ENCODE data around the gene SZRD1. TPM values are rescaled to one million over a fixed set of nuclear protein-coding genes. Genes with fewer than 3 reads are reported as not detected.

SZRD1 gene, protein sequence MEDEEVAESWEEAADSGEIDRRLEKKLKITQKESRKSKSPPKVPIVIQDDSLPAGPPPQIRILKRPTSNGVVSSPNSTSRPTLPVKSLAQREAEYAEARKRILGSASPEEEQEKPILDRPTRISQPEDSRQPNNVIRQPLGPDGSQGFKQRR
- total RNA-seq (ENCODE audit: low replicate concordance), result 10.9 and 27.5 TPM in 2 replicates

GRCh38 chr1:16366722-16367257 lies at the start of gene SZRD1:
Gene SZRD1 (plus strand): TSS chr1:16367242. CDS start chr1:16367258, 16 bp downstream.

DNA sequence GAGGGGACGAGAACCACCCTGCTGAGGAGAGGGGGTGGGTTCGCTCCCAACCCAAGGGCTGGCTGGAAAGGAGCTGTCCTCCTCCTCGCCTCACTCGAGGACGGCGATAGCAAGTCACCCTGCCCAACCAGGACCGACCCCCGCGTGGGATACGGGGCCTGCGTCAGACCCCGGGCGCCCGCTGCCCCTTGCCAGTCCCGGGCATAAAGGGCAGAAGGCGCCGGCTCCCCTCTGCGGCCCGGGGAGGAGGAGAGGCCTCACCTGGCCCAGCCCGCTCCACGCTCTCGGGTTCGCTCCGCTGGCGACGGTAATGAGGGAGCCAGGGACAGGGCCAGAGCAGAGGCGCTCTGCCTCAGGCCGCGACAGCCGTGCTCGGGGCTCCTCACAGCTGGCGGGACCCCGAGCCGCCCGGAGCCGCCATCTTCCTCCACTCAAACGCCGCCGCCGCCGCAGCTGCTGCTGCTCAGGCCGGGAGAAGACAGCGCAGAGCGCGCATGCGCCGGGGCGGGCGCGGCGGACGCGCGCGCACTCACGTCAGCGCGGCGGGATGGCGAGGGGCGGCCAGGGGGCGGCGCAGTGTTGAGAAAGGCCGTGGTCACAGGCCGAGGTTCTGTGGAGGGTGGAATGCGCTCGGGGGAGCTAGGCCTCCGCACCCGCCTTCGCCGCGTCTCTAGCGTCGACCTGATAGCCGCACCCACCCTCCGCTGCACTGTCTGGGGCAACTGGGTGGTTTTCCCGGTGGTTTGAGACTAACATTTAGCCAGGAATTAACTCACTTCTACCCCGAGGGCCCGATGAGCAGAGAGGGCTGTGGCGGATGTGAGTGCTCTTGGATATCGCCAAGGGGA lies 14.8 kb upstream of the SZRD1 start, which contains the start of gene FBXO42:
Gene FBXO42 (minus strand): TSS at position 487 of the 848 bp plus-strand sequence. CDS start 37,062 bp downstream, outside the sequence.

GRCh38 chr1:16436946-16437474 lies 70.0 kb downstream of the SZRD1 start, which contains the start of gene SPATA21:
Gene SPATA21 (minus strand): TSS chr1:16437424. CDS start chr1:16431371, 6,053 bp downstream.

GRCh38 chr1:16440470-16441281 lies 73.6 kb downstream of the SZRD1 start, which contains the start of gene NECAP2:
Gene NECAP2 (plus strand): TSS chr1:16440724. CDS start chr1:16440762, 38 bp downstream.

Other genes with a start within 250 kb of the SZRD1 start
- 13.0 and 66.0 TPM in 2 replicates for gene EPHA2, start 211.2 kb upstream of the SZRD1 start, total RNA-seq (ENCODE audit: low replicate concordance)
- 4.3 and 5.5 TPM in 2 replicates for gene ARHGEF19, start 154.6 kb upstream of the SZRD1 start, total RNA-seq (ENCODE audit: low replicate concordance)
- 9.0 and 10.9 TPM in 2 replicates for gene CPLANE2, start 130.1 kb upstream of the SZRD1 start, total RNA-seq (ENCODE audit: low replicate concordance)
- gene FBXO42, start 14.8 kb upstream of the SZRD1 start, total RNA-seq (ENCODE audit: low replicate concordance), result 7.6 and 8.4 TPM in 2 replicates
- gene SPATA21, start 70.2 kb downstream of the SZRD1 start, total RNA-seq (ENCODE audit: low replicate concordance), result not detected in 2 replicates
- gene NECAP2, start 73.5 kb downstream of the SZRD1 start, total RNA-seq (ENCODE audit: low replicate concordance), result 105 and 155 TPM in 2 replicates
- 2,564 and 3,022 TPM in 2 replicates for gene RNU1-1, start 147.0 kb downstream of the SZRD1 start, total RNA-seq (ENCODE audit: low replicate concordance)
- gene NBPF1, start 246.3 kb downstream of the SZRD1 start, total RNA-seq (ENCODE audit: low replicate concordance), result 21.3 and 36.2 TPM in 2 replicates

Data from smooth muscle cell of the coronary artery (primary cell).